AG04449 (cell line): ENCODE data around the gene SBF2.
A peak's percentile ranks its signal among the peaks of the same experiment; 100 is the strongest.

ENCODE experiments used
- CTCF ChIA-PET: fragments of 350-600 bp; formaldehyde crosslinking; extraction: SDS; loops from one replicate; lab custom pipeline; 2021; ENCODE audit warnings: antibody characterized with exemption; lab: Yijun Ruan, JAX
- POLR2A ChIA-PET: fragments of 400-600, 350-600 bp; formaldehyde crosslinking; extraction: SDS; loops from one replicate; lab custom pipeline; 2020; ENCODE audit warnings: antibody characterized with exemption, inconsistent platforms; lab: Yijun Ruan, JAX
- DNase-seq: peaks from one replicate; pipeline ENCODE4 v3.0.0-alpha.2; 2010; ENCODE audit warnings: low read depth, low spot score
- H3K4me3 ChIP-seq: 2 replicates; pipeline ENCODE4 v1.5.1; 2011; ENCODE audit warnings: low read depth, mild to moderate bottlenecking, control low read depth, low read length
- CTCF ChIP-seq: IDR thresholded peaks from one replicate; pipeline ENCODE4 v1.5.1; 2011; ENCODE audit warnings: mild to moderate bottlenecking, moderate library complexity, low read length, control low read depth, inconsistent platforms; ENCODE audit not compliant: insufficient read depth; ENCODE audit errors: missing control alignments

Gene SBF2

GRCh38 chr11:10324474-10324873 is 30.5 kb upstream of the SBF2 start:
- no peak for TF ChIP-seq CTCF
- no peak overlapping the region for H3K4me3 ChIP-seq
- DNase-seq = no peak
- POLR2A ChIA-PET = interaction anchor here (0.8 to 3.2 kb wide), 6 partner anchors 15 to 566 kb away, joined by 3 to 34 read pairs (median 5); partner anchors contain the start of gene ADM
- CTCF ChIA-PET = interaction anchor here (0.6 to 4.2 kb wide), 24 partner anchors 10 to 818 kb away, joined by 3 to 29 read pairs (median 3); partner anchors contain the start of gene ADM

DNA sequence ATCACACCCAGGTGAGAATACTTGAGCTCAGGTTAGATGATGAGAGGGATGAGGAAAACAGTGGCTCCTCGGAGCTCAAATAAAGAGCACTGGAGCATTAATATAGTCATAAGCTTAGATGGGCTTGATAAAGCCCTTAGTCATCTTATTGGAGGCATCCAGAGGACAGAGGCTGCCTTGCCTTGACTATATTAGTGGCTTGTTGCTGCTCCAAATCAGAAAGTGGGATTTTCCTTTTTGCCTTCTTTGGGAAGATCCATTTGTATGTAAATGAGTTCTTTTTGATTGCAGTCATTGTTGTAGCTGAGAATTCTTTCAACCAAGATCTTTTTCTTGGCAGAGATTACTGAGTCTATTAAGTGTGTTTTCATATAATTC is 29.8 kb upstream of the SBF2 start:
- ChIA-PET POLR2A (interaction anchor here (1.4 to 3.2 kb wide), 4 partner anchors 14 to 564 kb away, joined by 4 to 34 read pairs (median 6); partner anchors contain the start of gene ADM), CTCF (interaction anchor here (0.6 to 4.2 kb wide), 25 partner anchors 9 to 817 kb away, joined by 3 to 29 read pairs (median 3); no protein-coding TSS in a partner anchor)

GRCh38 chr11:10322830-10323792 is 29.1 kb upstream of the SBF2 start:
- no peak for TF ChIP-seq CTCF
- H3K4me3 ChIP-seq = no peak overlapping the region
- ChIA-PET CTCF (interaction anchor here (0.5 to 4.2 kb wide), 21 partner anchors 8 to 568 kb away, joined by 3 to 29 read pairs (median 3); no protein-coding TSS in a partner anchor), POLR2A (interaction anchor here (1.4 to 3.2 kb wide), 4 partner anchors 14 to 564 kb away, joined by 4 to 34 read pairs (median 6); partner anchors contain the start of gene ADM)
- DNase-seq = peak; percentile 67

More for the DNA sequence above, 29.8 kb upstream of the SBF2 start:
- no peak overlapping the region for H3K4me3 ChIP-seq
- TF ChIP-seq CTCF = no peak
- no peak for DNase-seq

GRCh38 chr11:10322401-10322800 is 28.4 kb upstream of the SBF2 start:
- DNase-seq = no peak
- ChIA-PET POLR2A (interaction anchor here (1.2 kb wide), 1 partner anchor 12 kb away, joined by 3 read pairs; no protein-coding TSS in a partner anchor), CTCF (interaction anchor here (0.6 to 1.4 kb wide), 8 partner anchors 13 to 410 kb away, joined by 3 to 5 read pairs (median 3); no protein-coding TSS in a partner anchor)
- no peak overlapping the region for H3K4me3 ChIP-seq
- TF ChIP-seq CTCF = no peak

DNA sequence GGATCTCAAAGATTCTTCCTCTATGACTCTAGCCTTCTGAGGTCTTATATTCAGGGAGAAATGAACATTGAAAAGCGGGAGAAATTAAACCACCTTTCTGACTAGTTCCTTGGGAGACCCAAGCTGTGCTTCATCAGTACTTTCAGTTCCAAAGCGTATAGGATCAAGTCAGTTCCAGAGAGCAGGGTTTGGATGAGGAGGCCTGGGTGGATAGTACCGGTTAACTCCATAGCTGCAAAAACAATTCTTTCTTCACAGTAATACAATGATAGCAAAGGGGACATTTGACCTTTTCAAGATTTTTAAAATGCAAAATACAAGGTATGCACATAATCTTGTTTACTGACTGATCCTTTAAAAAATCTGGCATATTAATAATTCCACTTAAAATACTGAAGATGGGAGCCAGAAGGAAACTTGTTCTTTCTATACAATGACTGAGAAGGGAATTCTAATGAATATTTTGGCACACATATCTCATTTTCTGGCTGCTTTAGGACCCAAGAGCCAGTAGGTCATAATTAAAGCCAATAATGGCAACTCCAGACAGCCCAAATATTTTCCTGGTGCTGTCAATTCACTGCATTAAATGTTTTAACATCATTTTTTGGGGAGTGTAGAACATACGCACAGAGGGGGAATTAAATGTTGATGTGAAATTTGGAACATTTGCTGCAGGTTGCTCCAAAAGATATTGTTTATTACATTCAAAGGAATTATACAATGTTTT is 26.9 kb upstream of the SBF2 start:
- H3K4me3 ChIP-seq = no peak overlapping the region
- no peak for TF ChIP-seq CTCF
- no peak for DNase-seq
- CTCF ChIA-PET = interaction anchor here (0.9 to 1.4 kb wide), 4 partner anchors 13 to 416 kb away, joined by 3 read pairs; no protein-coding TSS in a partner anchor
- POLR2A ChIA-PET = no interaction called here
